Kidney epithelial cell (primary cell): ENCODE data around the gene ALOXE3. TPM values are rescaled to one million over a fixed set of nuclear protein-coding genes. Genes with fewer than 3 reads are reported as not detected.
"Not testable (repeated sequence)": the region's sequence is repeated elsewhere in the genome, so short reads cannot be mapped to it uniquely, and the experiment has no call there.

ENCODE experiments used
- DNase-seq: peaks from one replicate; pipeline ENCODE4 v3.0.0-alpha.2; 2010; ENCODE audit warnings: low read depth
- H3K27me3 ChIP-seq: 2 replicates; pipeline ENCODE4 v1.6.0; 2011; ENCODE audit warnings: low read length; ENCODE audit not compliant: control insufficient read depth, insufficient read depth
- H3K36me3 ChIP-seq: 2 replicates; pipeline ENCODE4 v1.5.1; 2011; ENCODE audit warnings: low read length; ENCODE audit not compliant: control insufficient read depth, insufficient read depth
- H3K4me3 ChIP-seq: 2 replicates; pipeline ENCODE4 v1.5.1; 2011; ENCODE audit warnings: low read depth, mild to moderate bottlenecking, control low read depth, low read length
- CTCF ChIP-seq: IDR thresholded peaks from 2 replicates; pipeline ENCODE4 v1.5.1; 2011; ENCODE audit warnings: mild to moderate bottlenecking, moderate library complexity, low read length, control low read depth, inconsistent platforms; ENCODE audit not compliant: insufficient read depth, poor library complexity, severe bottlenecking
- total RNA-seq: library from RNA; depleted of rRNA; stranded (reverse); fragments of >200 nt; gene quantifications from 2 replicates; pipeline ENCODE4 v1.2.3, GENCODE V29; 2015

ALOXE3 gene
- total RNA-seq, 1 donor from 2014 or later = 0.75 TPM

GRCh38 chr17:8080799-8081219 lies 37.5 kb downstream of the ALOXE3 start:
- DNase-seq = no peak
- H3K4me3 ChIP-seq = no peak overlapping the region
- H3K36me3 ChIP-seq = no peaks in the 10 kb centered on the region
- H3K27me3 ChIP-seq = peaks cover 44% of the 10 kb centered on the region
- TF ChIP-seq CTCF = no peak

GRCh38 chr17:8080208-8080798 lies 38.0 kb downstream of the ALOXE3 start:
- no peaks in the 10 kb centered on the region for H3K36me3 ChIP-seq
- no peak for TF ChIP-seq CTCF
- H3K4me3 ChIP-seq = no peak overlapping the region
- DNase-seq = no peak
- H3K27me3 ChIP-seq = peaks cover 46% of the 10 kb centered on the region

- no peak for DNase-seq
- peak; percentile 95 for TF ChIP-seq CTCF
- H3K27me3 ChIP-seq = peaks cover 54% of the 10 kb centered on the region
- H3K36me3 ChIP-seq = no peaks in the 10 kb centered on the region
- peak overlapping the region; percentile 29 for H3K4me3 ChIP-seq
Measured at GRCh38 chr17:8079291-8080207, 38.8 kb downstream of the ALOXE3 start.

GRCh38 chr17:8077939-8078338 lies 40.4 kb downstream of the ALOXE3 start:
- DNase-seq, H3K4me3 ChIP-seq: not testable (repeated sequence)
- peaks cover 70% of the 10 kb centered on the region for H3K27me3 ChIP-seq

GRCh38 chr17:8076502-8077266 lies 41.6 kb downstream of the ALOXE3 start:
- no peak for TF ChIP-seq CTCF
- Histone ChIP-seq H3K36me3 (no peaks in the 10 kb centered on the region), H3K4me3 (no peak overlapping the region), H3K27me3 (peaks cover 80% of the 10 kb centered on the region)
- no peak for DNase-seq

More at GRCh38 chr17:8077939-8078338, 40.4 kb downstream of the ALOXE3 start:
- not testable (repeated sequence) for H3K36me3 ChIP-seq
